ENCODE data around the gene C14orf93. TPM values are rescaled to one million over a fixed set of nuclear protein-coding genes. Genes with fewer than 3 reads are reported as not detected.
A peak's percentile ranks its signal among the peaks of the same experiment; 100 is the strongest.

Gene C14orf93
- total RNA-seq, 1 experiment from 2014 or later, result 6.9 TPM

DNA sequence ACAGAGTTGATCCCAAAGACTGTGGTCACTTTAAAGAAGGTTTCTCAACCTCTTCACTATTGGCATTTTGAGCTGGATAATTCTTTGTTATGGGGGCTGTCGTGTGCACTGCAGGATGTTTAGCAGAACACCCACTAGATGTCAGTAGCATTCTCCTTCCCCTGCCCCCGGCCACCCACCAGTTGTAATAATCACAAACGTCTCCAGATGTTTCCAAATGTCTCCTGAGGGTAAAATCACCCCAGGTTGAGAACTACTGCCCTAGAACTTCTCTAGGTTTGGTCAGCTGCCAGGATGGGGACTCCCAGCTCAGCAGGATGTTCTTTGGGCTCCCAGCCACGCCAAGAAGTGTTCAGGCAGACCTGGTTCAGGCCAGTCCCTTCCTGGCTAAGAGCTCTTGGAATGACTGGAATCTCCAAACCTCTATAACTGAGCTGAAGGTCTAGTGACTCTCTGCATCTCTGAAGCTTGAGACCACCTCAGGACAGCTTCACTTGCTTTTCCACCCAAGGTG is 15.1 kb downstream of the C14orf93 start:
- peak; percentile 64 for DNase-seq (ENCODE audit: low spot score)

- DNase-seq (ENCODE audit: low spot score), result no peak
These were observed 16.4 kb downstream of the C14orf93 start for GRCh38 chr14:22993517-22993916.

GRCh38 chr14:22991852-22992251 is 18.1 kb downstream of the C14orf93 start:
- DNase-seq (ENCODE audit: low spot score), result no peak

GRCh38 chr14:22987291-22987690 is 22.7 kb downstream of the C14orf93 start:
- DNase-seq (ENCODE audit: low spot score), result no peak

GRCh38 chr14:22986508-22987054 is 23.4 kb downstream of the C14orf93 start:
- peak; percentile 73 for DNase-seq (ENCODE audit: low spot score)

GRCh38 chr14:22985894-22986507 is 23.9 kb downstream of the C14orf93 start:
- DNase-seq (ENCODE audit: low spot score), result no peak

DNA sequence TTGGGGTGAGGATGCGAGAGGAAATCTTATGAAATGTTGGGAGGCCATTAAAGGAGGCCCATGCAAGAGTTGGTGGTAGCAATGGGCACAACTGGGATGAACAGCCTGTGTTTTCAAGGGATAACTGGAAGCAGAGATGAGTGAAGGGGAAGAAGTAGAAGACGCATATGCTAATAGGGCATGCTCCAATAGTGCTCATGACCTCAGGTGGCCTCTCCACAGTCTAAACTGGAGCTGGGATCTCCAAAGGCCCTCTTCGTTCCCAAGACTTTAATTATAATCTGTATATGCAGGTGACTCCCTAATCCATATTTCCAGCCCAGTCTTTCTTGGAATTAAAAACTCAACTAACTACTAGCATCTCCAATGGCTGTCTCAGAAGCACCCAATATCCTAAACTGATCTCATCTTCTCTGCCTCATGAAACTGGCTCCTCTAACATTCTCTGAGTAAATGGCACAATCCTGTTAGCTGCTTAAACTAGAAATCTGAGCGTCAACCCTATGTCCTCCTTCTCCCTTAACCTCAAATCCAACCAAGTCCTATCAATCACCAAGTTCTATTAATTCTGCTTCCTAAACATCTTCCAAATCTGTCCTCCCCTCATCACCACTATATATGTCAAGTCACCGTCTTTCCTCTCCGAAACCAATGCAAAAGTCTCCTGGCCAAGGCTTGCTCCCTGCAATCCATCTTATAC is 24.8 kb downstream of the C14orf93 start:
- no peak for DNase-seq (ENCODE audit: low spot score)

GRCh38 chr14:22982477-22983245 is 27.3 kb downstream of the C14orf93 start, which contains the start of gene AJUBA:
Gene AJUBA (minus strand): TSS chr14:22982551. CDS start chr14:22982266, 285 bp downstream.
- peak; percentile 89 for DNase-seq (ENCODE audit: low spot score)

DNA sequence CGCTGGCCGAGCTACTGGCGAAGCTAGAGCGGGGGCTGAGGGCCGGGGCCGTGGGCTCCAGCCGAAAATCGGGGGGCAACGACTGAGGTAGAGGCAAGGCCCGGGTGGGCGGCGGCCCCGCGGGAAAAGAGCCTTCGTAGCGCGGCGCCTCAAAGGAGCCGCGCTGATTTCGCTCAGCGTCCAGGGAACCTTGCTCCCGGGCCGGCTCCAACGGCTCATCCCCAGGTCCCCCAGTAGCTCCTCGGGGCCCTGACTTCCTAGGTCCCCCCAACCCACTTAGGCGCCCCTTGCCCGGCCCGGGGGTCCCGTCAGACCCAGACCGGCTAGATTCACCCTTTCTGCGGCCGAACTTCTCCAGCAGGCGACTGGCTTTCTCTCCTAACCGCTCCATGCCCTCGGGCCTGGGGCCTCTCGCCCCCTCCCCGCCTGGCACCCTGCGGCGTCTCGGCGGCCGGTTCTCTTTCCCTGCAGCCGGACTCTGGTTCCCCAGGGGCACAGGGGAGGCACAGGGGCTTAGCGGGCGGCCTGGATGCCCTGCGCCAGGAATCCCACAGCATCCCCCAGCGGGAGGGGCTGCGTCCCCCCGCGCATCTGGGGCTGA is 28.0 kb downstream of the C14orf93 start:
- no peak for DNase-seq (ENCODE audit: low spot score)

GRCh38 chr14:22981090-22981875 is 28.7 kb downstream of the C14orf93 start:
- no peak for DNase-seq (ENCODE audit: low spot score)

DNA sequence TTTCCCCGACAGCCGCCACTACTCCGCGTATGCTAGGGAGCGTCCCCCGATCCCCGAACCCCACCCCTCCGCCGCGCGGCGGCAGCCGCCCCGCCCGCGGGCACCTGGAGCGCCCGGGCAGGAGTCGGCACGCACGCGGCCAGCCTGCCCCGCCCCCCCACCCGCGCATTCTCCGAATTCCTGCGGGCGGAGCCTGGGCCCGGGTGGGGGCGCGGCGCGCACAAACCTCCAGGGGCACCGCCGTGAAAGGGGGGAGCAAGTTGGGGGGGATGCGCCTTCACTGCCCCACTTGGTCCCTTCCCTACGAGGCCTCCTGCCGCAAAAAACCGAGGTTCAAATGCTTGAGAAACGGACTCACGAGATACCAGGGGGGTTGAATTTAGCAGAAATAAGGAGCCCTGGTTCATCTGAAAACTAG is 29.3 kb downstream of the C14orf93 start:
- DNase-seq (ENCODE audit: low spot score), result no peak

- DNase-seq (ENCODE audit: low spot score), result no peak
These were observed 30.1 kb downstream of the C14orf93 start for GRCh38 chr14:22979748-22980392.

DNA sequence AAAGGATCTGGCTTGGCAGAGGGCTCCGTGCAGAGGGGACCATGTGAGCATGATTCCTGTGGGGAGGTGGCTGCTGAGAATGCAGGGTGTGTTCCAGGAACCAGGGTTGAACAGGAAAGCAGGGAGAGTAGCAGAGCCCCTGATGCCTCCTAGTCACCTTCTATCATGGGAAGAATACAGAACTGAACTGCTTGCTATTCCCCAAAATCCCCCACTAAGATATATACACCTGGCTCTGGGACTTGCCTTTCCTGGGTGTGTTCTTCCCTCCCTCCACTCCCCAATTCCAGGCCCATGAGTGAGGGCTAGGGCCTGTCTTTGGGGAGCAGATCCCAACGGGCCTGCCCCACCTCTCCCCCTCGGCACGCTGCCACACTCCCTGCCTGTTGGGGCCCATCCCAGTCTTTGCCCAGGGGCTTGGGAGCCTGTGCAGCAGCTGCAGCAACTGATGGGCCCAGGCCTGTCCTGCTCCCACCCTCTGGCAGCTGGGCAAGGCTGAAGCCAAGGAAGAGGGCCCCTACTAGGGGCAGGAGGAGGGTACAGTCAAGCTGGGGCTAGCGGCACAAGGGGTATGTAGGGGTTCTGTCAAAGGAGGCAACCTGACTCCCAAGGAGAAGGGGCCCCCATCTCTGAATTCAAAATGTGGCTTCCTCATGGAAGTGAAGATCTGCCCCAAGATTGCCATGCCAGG is 30.8 kb downstream of the C14orf93 start:
- no peak for DNase-seq (ENCODE audit: low spot score)

DNA sequence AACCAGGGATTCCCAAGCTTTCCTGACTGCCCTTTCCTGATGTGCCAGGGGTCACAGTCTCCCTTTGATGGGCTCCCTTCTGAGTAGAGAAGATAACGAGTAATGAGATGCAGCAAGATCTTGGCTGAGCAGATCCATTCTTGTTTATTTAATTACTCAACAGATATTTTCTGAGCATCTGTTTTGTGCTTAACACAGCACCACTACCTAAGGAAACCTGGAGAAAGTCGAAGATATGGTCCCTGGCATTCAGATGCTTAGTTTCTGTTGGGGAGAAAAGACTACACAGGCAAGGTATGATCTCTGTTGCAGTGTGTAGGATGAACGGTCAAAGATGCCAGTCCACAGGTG is 31.5 kb downstream of the C14orf93 start:
- DNase-seq (ENCODE audit: low spot score), result no peak

- peak; percentile 81 for DNase-seq (ENCODE audit: low spot score)
These were observed 32.1 kb downstream of the C14orf93 start for GRCh38 chr14:22977684-22978486.

DNA sequence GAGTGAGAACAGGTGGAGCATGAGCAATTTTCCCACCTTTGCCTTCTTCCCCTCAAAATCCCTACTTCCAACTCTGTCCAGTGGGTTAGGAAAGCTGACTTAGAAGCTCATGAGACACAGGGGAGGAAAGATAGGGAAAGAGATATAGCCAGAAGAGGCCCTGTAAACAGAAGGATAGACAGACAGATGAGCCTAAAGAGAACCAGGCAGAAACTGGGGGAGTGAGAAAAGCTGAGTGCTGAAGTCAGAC is 32.6 kb downstream of the C14orf93 start:
- DNase-seq (ENCODE audit: low spot score), result no peak

DNA sequence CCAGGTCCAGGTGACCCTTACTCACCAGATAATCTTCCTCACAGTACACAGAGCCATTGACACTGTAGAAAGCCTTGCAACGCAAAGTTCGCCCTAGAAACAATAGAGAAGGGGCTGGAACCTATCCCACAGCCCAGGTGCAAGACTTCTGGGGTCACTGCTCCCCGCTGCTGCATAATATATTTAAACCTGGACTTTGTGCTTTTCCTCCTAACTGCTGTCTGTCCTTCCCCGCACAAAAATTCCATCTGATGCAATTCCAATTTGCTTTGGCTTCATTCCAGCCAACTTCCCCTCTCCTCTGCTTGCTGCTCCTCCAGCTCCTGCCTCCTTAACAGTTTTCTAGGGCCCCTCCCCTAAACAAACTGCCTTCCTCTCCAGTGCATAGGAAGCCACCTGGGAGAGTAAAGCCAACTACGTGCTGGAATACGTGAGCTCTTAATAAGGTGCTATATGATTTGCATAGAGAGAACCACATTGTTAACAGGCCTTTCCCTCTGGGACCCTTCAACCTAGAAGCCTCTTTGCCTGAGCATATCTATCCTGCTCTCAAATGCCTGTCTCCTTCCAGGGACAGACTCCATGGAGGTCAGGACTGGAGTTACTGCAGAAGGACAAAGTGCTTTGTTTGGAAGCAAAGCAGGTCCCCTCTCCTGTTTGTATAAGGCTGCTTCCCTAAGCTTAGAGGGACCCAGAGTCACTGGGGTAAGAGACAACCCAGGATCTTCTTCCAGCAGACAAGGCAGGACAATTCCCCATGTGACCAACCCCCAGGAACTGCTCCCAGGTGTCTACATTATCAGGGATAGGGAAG is 33.1 kb downstream of the C14orf93 start:
- peak; percentile 55 for DNase-seq (ENCODE audit: low spot score)

DNA sequence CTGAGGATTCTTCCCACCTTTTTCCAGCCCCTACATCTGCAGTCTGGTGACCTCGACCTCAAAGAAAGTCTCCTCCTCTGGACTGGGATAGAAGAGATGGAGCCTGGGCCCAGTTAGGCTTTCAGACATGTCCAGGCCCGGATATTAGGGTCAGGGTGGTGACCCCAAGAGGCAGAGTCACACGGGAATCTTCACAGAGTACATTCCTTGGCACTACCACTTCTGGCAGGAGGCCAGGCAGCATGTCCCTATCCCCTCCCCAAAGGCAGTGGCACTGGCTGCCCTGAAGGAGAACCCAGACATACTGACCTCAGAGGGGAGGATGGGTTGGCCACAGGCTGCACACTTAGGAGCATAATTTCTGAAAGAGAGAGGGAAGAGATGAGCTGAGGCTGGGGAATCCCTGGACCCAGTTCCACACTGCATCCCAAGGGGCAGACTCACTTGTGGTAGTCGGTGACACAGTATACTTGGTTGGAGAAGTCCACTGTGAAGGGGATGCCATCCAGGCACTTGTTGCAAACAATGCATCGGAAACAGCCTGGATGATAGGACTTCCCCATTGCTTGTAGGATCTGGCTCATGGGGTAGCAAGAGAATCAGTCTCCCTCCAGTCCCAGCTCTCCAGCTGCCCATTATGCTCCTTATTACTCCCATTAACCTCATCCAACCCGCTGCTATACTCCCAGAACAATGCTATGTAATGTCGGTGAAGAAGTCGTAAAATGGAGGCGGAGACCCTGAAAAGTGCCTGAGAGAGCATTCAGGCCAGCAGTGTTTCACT is 35.2 kb downstream of the C14orf93 start:
- no peak for DNase-seq (ENCODE audit: low spot score)

All from H4 (cell line).